Body of pancreas (tissue), 4 donors: Measurements from ENCODE around the gene ZNF621.

Experiments
- CTCF ChIP-seq, 7 experiments: fragments of 450-650 bp in 4 of 7; fragments of 200-600 bp in 3 of 7; sonication (generic) in 3 of 7; IDR thresholded peaks; one replicate each; pipeline ENCODE4 v1.5.1; 2016 to 2019; ENCODE audit warnings: antibody characterized with exemption in 7 of 7
- POLR2A ChIP-seq, 3 donors: fragments of 450-650 bp; IDR thresholded peaks; one replicate each; pipeline ENCODE4 v1.6.1; 2016; ENCODE audit warnings: antibody characterized with exemption in 3 of 3, mild to moderate bottlenecking in 2 of 3

DNA sequence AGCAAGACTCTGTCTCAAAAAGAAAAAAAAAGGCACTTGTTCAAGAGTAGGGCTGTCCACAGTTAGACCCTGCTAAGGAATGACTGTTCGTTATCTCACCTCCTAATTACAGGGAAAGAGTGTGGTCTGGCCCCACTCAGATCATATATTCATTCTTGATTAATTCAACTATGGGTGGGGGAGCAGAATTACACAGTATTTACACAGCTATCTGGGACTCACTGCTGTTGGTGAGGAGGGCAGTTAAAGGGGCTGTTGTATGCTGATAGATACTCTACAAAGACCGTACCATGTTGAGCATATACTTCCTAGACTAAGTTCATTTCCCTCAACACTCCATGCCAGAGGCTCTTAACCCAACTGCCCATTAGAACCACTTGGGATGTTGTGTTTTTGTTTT lies 22.7 kb upstream of the ZNF621 start:
- TF ChIP-seq CTCF (IDR thresholded peaks at IDR 0.05) (no peak), POLR2A (IDR thresholded peaks at IDR 0.05) (no peak)
